PC-9 (cell line): Measurements from ENCODE around the gene GRAMD2A. TPM values are rescaled to one million over a fixed set of nuclear protein-coding genes. Genes with fewer than 3 reads are reported as not detected.

Experiments
- BruUV-seq: library from RNA; stranded (reverse); fragments of 400-500 nt; replicated peaks from 2 replicates; lab custom pipeline; 2021; lab: Mats Ljungman, UMichigan
- CTCF ChIA-PET: fragments of 300-600 bp; sonication (Branson Sonifier 250); formaldehyde crosslinking; loops from one replicate; lab custom pipeline; 2022; ENCODE audit warnings: antibody characterized with exemption; lab: Charles Lee
- POLR2A ChIA-PET: fragments of 300-600 bp; sonication (Branson Sonifier 250); formaldehyde crosslinking; loops from one replicate; lab custom pipeline; 2022; ENCODE audit warnings: antibody characterized with exemption; ENCODE audit not compliant: unreplicated experiment; lab: Charles Lee
- DNase-seq, 2 experiments: peaks; one replicate each; pipeline versions ENCODE4 v3.0.0 to v3.0.0-alpha.2; 2015 to 2022; ENCODE audit warnings: mixed read lengths in 1 of 2
- H2AFZ ChIP-seq: fragments of 200-600 bp; sonication (generic); 2 replicates; pipeline ENCODE4 v1.8.1; 2017; ENCODE audit warnings: antibody characterized with exemption
- H3F3A ChIP-seq: fragments of 200-600 bp; sonication (generic); 2 replicates; pipeline ENCODE4 v1.8.1; 2017; ENCODE audit warnings: antibody characterized with exemption, mild to moderate bottlenecking, low read depth; ENCODE audit not compliant: insufficient read depth
- H3K27ac ChIP-seq: fragments of 200-600 bp; sonication (generic); 2 replicates; pipeline ENCODE4 v1.6.1; 2016; ENCODE audit warnings: mixed run types
- H3K27me3 ChIP-seq: fragments of 200-600 bp; sonication (generic); 2 replicates; pipeline ENCODE4 v1.6.1; 2016; ENCODE audit warnings: low read depth, mixed run types; ENCODE audit not compliant: insufficient read depth
- H3K36me3 ChIP-seq: fragments of 200-600 bp; sonication (generic); 2 replicates; pipeline ENCODE4 v1.6.1; 2016; ENCODE audit warnings: low read depth, mixed run types
- H3K4me1 ChIP-seq: fragments of 200-600 bp; sonication (generic); replicated peaks from 2 replicates; pipeline ENCODE4 v1.6.1; 2016; ENCODE audit warnings: mixed run types; ENCODE audit not compliant: insufficient read depth
- H3K4me2 ChIP-seq: fragments of 200-600 bp; sonication (generic); 2 replicates; pipeline ENCODE4 v1.6.1; 2017; ENCODE audit warnings: mixed run types
- H3K4me3 ChIP-seq: fragments of 200-600 bp; sonication (generic); 2 replicates; pipeline ENCODE4 v1.6.1; 2016; ENCODE audit warnings: mixed run types
- H3K79me2 ChIP-seq: fragments of 200-600 bp; sonication (generic); 2 replicates; pipeline ENCODE4 v1.6.1; 2017; ENCODE audit warnings: low read depth, mixed run types
- H3K9me2 ChIP-seq: fragments of 200-600 bp; sonication (generic); 2 replicates; pipeline ENCODE4 v1.8.1; 2017; ENCODE audit warnings: mild to moderate bottlenecking; ENCODE audit not compliant: insufficient read depth
- H3K9me3 ChIP-seq: fragments of 200-600 bp; sonication (generic); 2 replicates; pipeline ENCODE4 v1.8.1; 2016; ENCODE audit warnings: low read depth; ENCODE audit not compliant: insufficient read depth
- H4K20me1 ChIP-seq: fragments of 200-600 bp; sonication (generic); 2 replicates; pipeline ENCODE4 v1.8.1; 2017; ENCODE audit not compliant: insufficient read depth
- EZH2 ChIP-seq: fragments of 200-600 bp; sonication (generic); IDR thresholded peaks from 2 replicates; pipeline ENCODE4 v1.8.0; 2017; ENCODE audit warnings: antibody characterized with exemption, low read depth
- intact Hi-C: fragments of 100-400 bp; cut with micrococcal nuclease; formaldehyde crosslinking; loops from one replicate; pipeline ENCODE4 v1.10.0; 2022; ENCODE audit not compliant: unreplicated experiment
- total RNA-seq: library from RNA; stranded (reverse); gene quantifications from 2 replicates; pipeline ENCODE4 v1.2.3, GENCODE V29; 2021
- TF ChIP-seq, protein P1 (sequence below): fragments of 200-600 bp; sonication (generic); conservative IDR thresholded peaks from 2 replicates; pipeline ENCODE4 v1.6.1; 2017; ENCODE audit warnings: mixed run types, antibody characterized with exemption, mild to moderate bottlenecking, moderate library complexity

GRAMD2A gene
- total RNA-seq, 1 experiment from 2014 or later, result 60.2 TPM

DNA sequence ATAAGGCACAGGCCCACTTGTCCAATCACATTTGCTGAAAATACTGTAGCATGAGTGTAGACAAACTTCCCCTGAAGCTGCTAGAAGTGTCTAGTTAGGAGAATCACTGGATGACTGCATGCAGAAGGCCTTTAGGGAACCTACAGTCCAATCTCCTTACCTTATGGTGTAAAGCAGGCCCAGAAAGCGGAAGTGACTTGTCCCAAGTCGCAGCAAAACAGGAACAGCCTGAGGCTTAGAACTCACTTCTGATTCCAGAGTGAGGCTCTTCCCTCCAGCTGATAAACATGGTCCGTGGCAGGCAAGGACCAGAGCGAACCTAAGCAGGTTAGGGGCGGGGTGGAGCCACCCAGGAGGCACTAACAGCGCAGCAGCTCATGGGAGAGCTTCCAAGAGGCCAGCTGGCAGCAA, 2.5 kb downstream of the GRAMD2A start:
- ChIA-PET CTCF (interaction anchor here (0.5 to 0.6 kb wide), 2 partner anchors 38 to 451 kb away, joined by 3 to 11 read pairs; no protein-coding TSS in a partner anchor), POLR2A (no interaction called here)
- H3F3A ChIP-seq, result peaks cover 47% of the 10 kb centered on the region
- H3K27me3 ChIP-seq, result no peaks in the 10 kb centered on the region
- H3K27ac ChIP-seq, result peak overlapping the region; percentile 55
- H2AFZ ChIP-seq, result no peak overlapping the region; the same call in 1 of the 2 replicates
- peaks cover 10% of the 10 kb centered on the region for H3K4me1 ChIP-seq
- peak overlapping the region; percentile 19; the same call in 1 of the 2 replicates for H3K4me2 ChIP-seq
- no peaks in the 10 kb centered on the region for H3K9me2 ChIP-seq
- H3K9me3 ChIP-seq, result no peaks in the 10 kb centered on the region
- peak in 1 of 2 experiments; percentile 89 for DNase-seq
- H4K20me1 ChIP-seq, result peaks cover 4% of the 10 kb centered on the region
- intact Hi-C loops, result no loop called here
- H3K79me2 ChIP-seq, result no peaks in the 10 kb centered on the region
- peaks cover 13% of the 10 kb centered on the region for H3K36me3 ChIP-seq
- no peak overlapping the region for H3K4me3 ChIP-seq
- no TSS peak for BruUV-seq
- no peak for TF ChIP-seq EZH2
- TF ChIP-seq, protein P1, sequence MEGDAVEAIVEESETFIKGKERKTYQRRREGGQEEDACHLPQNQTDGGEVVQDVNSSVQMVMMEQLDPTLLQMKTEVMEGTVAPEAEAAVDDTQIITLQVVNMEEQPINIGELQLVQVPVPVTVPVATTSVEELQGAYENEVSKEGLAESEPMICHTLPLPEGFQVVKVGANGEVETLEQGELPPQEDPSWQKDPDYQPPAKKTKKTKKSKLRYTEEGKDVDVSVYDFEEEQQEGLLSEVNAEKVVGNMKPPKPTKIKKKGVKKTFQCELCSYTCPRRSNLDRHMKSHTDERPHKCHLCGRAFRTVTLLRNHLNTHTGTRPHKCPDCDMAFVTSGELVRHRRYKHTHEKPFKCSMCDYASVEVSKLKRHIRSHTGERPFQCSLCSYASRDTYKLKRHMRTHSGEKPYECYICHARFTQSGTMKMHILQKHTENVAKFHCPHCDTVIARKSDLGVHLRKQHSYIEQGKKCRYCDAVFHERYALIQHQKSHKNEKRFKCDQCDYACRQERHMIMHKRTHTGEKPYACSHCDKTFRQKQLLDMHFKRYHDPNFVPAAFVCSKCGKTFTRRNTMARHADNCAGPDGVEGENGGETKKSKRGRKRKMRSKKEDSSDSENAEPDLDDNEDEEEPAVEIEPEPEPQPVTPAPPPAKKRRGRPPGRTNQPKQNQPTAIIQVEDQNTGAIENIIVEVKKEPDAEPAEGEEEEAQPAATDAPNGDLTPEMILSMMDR, result no peak

DNA sequence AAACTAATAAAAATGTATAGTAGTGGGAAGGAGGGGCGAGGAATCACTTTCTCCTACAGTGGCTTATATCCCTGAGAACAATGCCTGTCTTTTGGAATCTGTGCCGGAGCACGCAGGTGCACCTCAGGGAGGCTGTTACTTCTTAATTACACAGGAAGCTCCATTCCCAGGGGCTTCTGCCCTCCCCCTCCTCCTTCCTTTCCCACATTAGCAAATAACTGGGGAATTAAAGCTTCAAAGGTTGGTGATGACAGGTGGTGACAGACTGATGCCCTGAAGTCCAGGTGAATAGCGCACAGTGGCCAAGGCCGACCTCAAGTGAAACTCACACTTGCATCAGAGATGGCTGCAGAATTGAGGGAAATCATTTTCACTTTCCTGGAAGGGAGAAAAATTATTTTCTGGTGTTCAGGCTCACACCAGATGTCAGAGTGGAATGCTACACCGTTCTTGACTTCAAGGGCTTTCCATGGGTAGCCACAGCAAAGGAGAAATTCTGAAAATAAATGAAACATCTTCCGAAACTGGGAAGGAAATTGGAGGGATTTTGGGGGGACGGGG, 3.7 kb downstream of the GRAMD2A start:
- H3K27ac ChIP-seq, result no peak overlapping the region
- no TSS peak for BruUV-seq
- H3K9me3 ChIP-seq, result no peaks in the 10 kb centered on the region
- H3K4me1 ChIP-seq, result peaks cover 10% of the 10 kb centered on the region
- H2AFZ ChIP-seq, result no peak overlapping the region
- H3F3A ChIP-seq, result peaks cover 36% of the 10 kb centered on the region
- H3K36me3 ChIP-seq, result peaks cover 6% of the 10 kb centered on the region; the same call in 1 of the 2 replicates
- POLR2A ChIA-PET, result no interaction called here
- no peaks in the 10 kb centered on the region for H3K27me3 ChIP-seq
- H3K79me2 ChIP-seq, result no peaks in the 10 kb centered on the region
- CTCF ChIA-PET, result no interaction called here
- no peak overlapping the region for H3K4me3 ChIP-seq
- TF ChIP-seq, protein P1, result no peak
- TF ChIP-seq EZH2, result no peak
- H3K9me2 ChIP-seq, result no peaks in the 10 kb centered on the region
- intact Hi-C loops, result no loop called here
- DNase-seq, result no peak
- H3K4me2 ChIP-seq, result no peak overlapping the region
- H4K20me1 ChIP-seq, result 0 out of 2 replicates have a peak, but pooled peaks cover 2% of the 10 kb centered on the region

DNA sequence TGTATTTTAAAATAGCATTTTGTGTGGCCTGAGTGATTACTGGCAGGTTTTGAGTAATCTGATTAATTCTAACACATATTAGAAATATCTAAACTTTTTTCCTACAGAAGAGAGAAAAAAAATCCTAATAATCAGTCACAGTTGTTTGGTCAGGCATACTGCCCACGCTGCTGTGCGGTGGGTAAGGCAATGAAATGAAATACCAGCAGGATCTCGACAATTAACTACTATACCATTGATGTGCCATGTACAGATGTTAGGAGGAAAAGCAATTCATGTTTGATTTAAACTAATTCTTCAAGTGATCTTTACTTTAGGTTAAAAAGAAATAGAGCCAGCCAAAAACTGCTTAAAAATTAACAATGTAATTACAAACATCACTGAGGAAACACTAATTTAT, 5.2 kb downstream of the GRAMD2A start:
- intact Hi-C loops, result no loop called here
- no peaks in the 10 kb centered on the region for H3K36me3 ChIP-seq
- no peaks in the 10 kb centered on the region for H3K27me3 ChIP-seq
- DNase-seq, result no peak
- no peak overlapping the region for H3K27ac ChIP-seq
- peaks cover 25% of the 10 kb centered on the region for H3F3A ChIP-seq
- H3K9me2 ChIP-seq, result no peaks in the 10 kb centered on the region
- H3K4me2 ChIP-seq, result no peak overlapping the region
- H2AFZ ChIP-seq, result no peak overlapping the region
- H3K4me3 ChIP-seq, result no peak overlapping the region
- ChIA-PET CTCF (no interaction called here), POLR2A (no interaction called here)
- no peaks in the 10 kb centered on the region for H4K20me1 ChIP-seq
- H3K9me3 ChIP-seq, result no peaks in the 10 kb centered on the region
- H3K79me2 ChIP-seq, result no peaks in the 10 kb centered on the region
- H3K4me1 ChIP-seq, result peaks cover 18% of the 10 kb centered on the region
- no TSS peak for BruUV-seq
- TF ChIP-seq, protein P1, result no peak
- no peak for TF ChIP-seq EZH2
